Spleen (tissue), 7 donors: Measurements from ENCODE around the gene ITPR1.

Experiments used
- CTCF ChIP-seq, 11 experiments: fragments of 200-600 bp in 7 of 11; fragments of 450-650 bp in 4 of 11; sonication (generic) in 4 of 11; IDR thresholded peaks in 8 of 11; conservative IDR thresholded peaks in 3 of 11; 1 replicate in 7 of 11; 2 replicates in 4 of 11; pipeline versions ENCODE4 v1.4.0 to v1.8.0; 2016 to 2021; ENCODE audit warnings: antibody characterized with exemption in 11 of 11, inconsistent platforms in 4 of 11, mild to moderate bottlenecking in 1 of 11
- POLR2A ChIP-seq, 3 donors: fragments of 450-650 bp; IDR thresholded peaks; one replicate each; pipeline ENCODE4 v1.5.1; 2017; ENCODE audit warnings: antibody characterized with exemption in 3 of 3, mild to moderate bottlenecking in 1 of 3
- POLR2AphosphoS5 ChIP-seq, 3 donors: sonication (generic); formaldehyde crosslinking; IDR thresholded peaks; one replicate each; pipeline ENCODE4 v1.5.1; 2017; ENCODE audit warnings: antibody characterized with exemption in 3 of 3
- donor health status: DM: no; HTN: no; CAD: no; lungs with moderate emphysema.
- donor health status: DM: no; HTN: no; CAD: no.
- donor health status: DM: no; HTN: no; CAD: no.

DNA sequence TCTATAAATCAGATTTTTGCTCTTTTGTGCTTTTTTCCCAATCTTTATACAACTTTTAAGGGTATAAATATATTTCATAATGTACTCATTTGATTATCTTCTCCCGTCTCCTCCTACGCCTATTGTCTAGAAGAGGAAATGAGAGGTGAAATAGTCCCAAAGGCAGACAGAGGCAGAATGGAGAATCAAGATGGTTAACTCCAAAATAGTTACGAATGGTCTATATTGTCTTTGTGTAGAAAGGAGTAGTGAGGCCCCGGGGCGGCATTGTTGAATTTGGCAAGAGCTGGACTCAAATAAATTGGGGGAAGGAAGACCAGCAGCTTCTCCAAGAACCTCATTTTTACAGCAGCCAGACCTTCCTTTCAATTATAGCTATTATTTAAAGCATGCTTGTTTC is 23.9 kb downstream of the ITPR1 start:
- TF ChIP-seq POLR2A (IDR thresholded peaks at IDR 0.05) (no peak), CTCF (IDR thresholded peaks at IDR 0.05 in 8 of 11, conservative IDR thresholded peaks at IDR 0.05 in 3 of 11) (no peak), POLR2AphosphoS5 (IDR thresholded peaks at IDR 0.05) (no peak)
